ENCODE data around the gene PRAMEF1.
"Not testable (repeated sequence)": the region's sequence is repeated elsewhere in the genome, so short reads cannot be mapped to it uniquely, and the experiment has no call there.

Gene PRAMEF1

GRCh38 chr1:12791097-12791496 lies at the start of gene PRAMEF1:
TSS of gene PRAMEF1 (plus strand) at chr1:12791397. CDS start at chr1:12793228, 1,831 bp downstream.
- not testable (repeated sequence) for DNase-seq (ENCODE audit: low spot score)

GRCh38 chr1:12741946-12742345 lies 49.3 kb upstream of the PRAMEF1 start:
- DNase-seq (ENCODE audit: low spot score): no peak

DNA sequence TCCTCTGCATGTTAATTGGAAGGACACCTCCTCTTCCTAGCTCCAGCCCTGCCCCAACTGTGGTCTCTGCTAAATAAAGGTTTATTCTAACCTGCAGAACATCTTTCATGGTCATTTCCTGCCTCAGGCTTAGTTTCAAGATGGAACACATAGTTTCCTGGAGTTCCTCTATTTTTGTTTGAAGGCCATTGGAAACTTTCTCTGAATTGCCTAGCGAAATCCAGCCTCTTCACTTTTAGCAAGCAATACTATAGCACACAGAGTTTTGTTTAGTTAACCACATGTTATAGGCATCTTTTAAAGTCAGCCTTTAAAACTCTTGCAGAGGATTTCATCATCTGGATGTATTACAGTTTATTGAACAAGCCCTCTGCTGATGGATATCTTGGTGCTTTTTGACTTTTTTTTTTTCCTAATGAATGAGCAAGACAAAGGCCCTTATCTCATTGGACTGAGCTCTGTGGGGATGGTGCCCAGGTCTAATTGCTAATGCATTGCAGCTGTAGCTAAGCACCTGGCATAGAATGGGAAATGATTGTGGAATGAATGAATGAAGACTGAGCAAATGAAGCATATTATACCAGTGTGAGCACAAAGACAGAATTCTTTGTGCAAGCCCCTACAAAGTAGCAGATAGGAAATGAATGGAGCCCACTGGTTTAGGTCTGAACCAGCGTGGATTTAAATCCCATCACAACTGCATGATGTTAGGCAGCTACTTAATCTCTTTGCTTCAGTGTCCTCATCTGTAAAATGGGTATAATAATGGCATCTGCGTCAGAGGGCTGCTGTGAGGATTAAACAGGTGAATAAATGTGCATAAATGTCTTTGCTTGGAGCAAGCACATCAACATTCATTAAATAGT lies 45.8 kb upstream of the PRAMEF1 start:
- DNase-seq (ENCODE audit: low spot score): no peak

- DNase-seq (ENCODE audit: low spot score): no peak
Measured at GRCh38 chr1:12745992-12746323, 45.2 kb upstream of the PRAMEF1 start, which contains the start of gene CFAP107. TSS of gene CFAP107 (plus strand) at chr1:12746200. CDS start at chr1:12746431, 231 bp downstream.

DNA sequence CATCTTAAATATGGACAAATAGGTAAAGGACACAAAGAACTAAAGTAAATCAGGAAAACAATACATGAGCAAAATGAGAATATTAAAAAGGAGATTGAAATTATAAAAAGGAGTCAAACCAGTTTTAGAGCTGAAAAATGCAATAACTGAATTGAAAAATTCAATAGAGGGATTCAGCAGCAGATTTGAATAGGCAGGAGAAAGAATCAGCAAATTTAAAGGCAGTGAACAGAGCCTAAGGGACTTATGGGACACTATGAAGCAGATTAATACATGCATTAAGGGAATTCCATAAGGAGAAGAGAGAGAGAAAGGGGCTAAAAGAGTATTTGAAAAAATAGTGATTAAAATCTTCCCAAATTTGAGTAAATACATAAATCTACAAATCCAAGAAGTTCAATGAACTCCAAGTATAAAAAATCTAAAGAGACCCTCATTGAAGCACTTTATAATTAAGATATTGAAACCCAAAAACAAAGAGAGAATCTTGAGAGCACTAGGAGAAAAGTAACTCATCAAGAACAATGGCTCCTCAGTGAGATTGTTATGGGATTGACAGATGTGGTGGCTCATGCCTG lies 42.3 kb upstream of the PRAMEF1 start:
- no peak for DNase-seq (ENCODE audit: low spot score)

- DNase-seq (ENCODE audit: low spot score): no peak
Measured at GRCh38 chr1:12754738-12755137, 36.5 kb upstream of the PRAMEF1 start.

DNA sequence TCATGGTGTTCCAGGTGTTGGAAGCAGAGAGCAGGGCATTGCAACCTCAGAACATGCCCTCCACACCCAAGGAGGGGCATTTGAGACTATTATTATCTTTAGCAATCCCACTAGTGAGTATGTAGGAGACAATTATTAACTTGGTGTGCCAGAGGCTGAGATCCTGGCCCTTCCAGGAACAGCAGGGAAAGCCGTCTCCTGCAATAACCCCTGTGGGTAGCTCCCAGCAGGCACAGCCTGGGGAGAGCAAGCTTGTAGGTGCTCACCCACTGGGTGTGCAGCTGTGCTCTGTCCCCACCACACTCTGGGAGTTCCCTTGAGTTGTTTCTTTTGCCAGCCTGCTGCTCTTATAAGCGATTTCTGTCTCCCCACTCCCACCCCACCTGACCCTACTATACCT lies 34.9 kb upstream of the PRAMEF1 start:
- DNase-seq (ENCODE audit: low spot score): no peak

DNA sequence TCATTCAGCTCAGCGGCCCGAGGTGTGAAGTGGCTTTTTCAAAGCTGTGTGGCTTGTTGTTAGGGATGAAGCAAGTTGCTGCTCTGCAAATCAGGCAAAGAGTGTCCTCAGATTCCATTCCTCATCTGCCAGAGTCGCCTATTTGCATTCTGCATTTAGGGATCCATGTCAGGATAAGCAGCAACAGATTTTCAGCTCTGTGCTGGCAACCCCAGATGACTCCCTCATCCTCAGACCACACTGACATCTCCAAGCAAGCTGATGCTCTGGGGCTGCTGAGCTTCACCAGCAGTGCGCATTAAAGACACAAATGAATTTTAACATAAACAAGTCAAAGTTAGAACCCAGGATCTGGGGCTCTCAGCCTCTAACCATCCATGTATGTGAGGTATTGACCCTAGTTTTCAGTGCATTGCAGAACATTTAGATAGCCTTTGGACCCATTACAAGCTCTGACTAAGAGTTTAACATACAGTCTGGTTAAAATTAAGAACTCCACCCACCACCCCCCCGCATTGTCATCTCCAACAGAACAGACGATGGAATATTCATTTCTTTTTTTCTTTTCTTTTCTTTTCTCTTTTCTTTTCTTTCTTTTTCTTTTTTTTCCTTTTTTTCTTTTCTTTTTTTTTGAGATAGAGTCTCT lies 34.3 kb upstream of the PRAMEF1 start:
- DNase-seq (ENCODE audit: low spot score): no peak

DNA sequence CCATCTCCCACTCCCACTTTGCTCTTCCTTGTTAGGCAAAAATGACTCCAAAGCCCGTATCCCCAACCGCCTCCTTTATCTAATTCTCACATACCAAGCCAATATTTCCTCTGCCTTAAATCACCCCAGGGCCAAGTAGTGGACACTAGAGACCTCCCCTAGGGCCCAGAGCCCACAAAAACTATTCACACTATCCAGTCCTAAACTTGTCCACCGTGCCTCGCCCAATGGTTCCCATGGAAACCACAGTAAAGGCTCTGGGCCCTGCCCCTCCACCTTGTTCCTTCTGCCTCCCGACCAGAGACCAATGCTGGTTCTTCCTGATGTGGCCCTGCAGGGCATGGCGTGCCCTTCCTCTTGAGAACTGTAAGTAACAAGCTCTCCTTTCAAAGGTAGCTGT lies 33.4 kb upstream of the PRAMEF1 start:
- DNase-seq (ENCODE audit: low spot score): no peak

- no peak for DNase-seq (ENCODE audit: low spot score)
Measured at GRCh38 chr1:12760256-12760795, 30.9 kb upstream of the PRAMEF1 start.

DNA sequence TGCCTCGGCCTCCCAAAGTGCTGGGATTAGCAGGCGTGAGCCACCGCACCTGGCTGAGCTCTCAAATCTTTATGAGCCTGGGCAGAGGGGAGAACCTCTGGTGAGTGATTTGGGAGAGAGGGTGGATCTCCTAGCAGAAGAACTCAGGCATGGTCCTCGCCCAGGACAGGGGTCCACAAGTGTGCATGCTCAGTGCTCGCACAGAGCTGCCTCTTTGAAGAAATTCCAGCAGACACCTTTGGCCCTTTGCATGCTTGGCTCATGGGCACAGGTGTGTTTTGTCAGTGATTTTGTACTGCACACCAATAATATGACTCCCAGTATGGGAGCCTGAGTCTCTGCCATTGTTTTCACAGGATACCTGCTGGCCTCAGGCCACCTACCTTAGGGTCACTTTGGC lies 29.4 kb upstream of the PRAMEF1 start:
- DNase-seq (ENCODE audit: low spot score): no peak

GRCh38 chr1:12762766-12763165 lies 28.4 kb upstream of the PRAMEF1 start:
- DNase-seq (ENCODE audit: low spot score): no peak

- DNase-seq (ENCODE audit: low spot score): no peak
Measured at GRCh38 chr1:12763479-12763878, 27.7 kb upstream of the PRAMEF1 start.

DNA sequence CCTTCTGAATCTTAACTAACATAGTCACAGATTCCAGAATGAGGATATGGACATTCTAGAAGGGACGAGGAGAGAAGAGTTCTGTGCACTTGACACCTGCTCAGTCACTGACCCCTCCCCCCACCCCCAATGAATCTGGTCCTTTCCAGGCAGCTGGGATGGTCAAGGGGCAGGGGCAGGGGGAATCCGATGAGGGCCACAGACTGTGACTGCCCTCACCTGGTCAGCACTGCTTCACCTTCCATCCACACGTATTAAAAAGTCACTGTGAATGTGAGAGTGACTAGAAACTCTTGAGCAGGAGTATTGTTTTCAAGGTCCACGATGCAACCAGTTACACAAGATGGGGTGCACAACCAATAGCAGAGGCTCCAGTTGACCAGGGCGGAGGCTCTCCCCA lies 27.2 kb upstream of the PRAMEF1 start:
- no peak for DNase-seq (ENCODE audit: low spot score)

DNA sequence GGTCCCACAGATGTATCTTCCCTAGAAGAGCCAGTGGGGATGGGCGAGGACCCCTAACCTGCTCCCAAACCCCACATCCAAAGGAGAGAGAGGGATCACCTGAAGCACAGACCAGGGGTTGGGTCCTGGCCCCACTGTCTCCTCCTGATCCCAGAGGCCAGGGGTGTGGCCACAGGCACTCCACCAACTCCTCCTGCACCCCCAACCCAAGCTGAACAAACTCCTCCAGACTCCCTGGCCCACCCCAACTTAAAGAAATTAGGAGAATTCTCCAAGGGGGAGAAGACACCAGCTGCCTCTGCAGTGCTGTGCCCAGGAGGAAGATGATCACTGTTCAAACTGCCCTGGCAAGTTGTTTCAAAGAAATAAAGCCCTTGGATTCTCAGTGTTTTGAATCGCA lies 22.2 kb upstream of the PRAMEF1 start:
- no peak for DNase-seq (ENCODE audit: low spot score)

GRCh38 chr1:12769976-12770505 lies 21.2 kb upstream of the PRAMEF1 start:
- DNase-seq (ENCODE audit: low spot score): no peak

DNA sequence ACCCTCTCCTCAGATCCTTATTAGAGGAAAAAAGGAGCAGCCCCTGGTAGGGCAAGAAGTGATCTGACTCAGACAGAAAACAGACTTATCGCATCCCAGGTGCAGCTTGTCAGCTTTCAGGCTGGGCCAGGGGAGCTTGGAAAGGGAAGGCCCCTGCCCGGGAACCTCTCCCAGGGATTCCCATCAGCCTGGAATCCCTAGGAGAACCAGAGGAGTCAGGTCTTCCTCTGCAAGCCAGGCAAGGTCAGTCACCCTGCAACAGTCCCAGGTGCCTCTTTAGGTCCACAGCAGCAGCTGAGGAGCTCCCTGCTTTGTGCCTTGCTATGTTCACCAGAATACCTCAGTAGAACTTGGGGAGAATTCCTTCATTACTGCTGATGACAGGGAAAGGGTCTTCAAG lies 20.6 kb upstream of the PRAMEF1 start:
- DNase-seq (ENCODE audit: low spot score): no peak

GRCh38 chr1:12771186-12771585 lies 20.0 kb upstream of the PRAMEF1 start:
- no peak for DNase-seq (ENCODE audit: low spot score)

GRCh38 chr1:12772520-12772919 lies 18.7 kb upstream of the PRAMEF1 start:
- DNase-seq (ENCODE audit: low spot score): no peak

GRCh38 chr1:12773438-12773837 lies 17.8 kb upstream of the PRAMEF1 start, which contains the start of gene PRAMEF12:
TSS of gene PRAMEF12 (plus strand) at chr1:12773738. CDS start at chr1:12774868, 1,130 bp downstream.
- no peak for DNase-seq (ENCODE audit: low spot score)

DNA sequence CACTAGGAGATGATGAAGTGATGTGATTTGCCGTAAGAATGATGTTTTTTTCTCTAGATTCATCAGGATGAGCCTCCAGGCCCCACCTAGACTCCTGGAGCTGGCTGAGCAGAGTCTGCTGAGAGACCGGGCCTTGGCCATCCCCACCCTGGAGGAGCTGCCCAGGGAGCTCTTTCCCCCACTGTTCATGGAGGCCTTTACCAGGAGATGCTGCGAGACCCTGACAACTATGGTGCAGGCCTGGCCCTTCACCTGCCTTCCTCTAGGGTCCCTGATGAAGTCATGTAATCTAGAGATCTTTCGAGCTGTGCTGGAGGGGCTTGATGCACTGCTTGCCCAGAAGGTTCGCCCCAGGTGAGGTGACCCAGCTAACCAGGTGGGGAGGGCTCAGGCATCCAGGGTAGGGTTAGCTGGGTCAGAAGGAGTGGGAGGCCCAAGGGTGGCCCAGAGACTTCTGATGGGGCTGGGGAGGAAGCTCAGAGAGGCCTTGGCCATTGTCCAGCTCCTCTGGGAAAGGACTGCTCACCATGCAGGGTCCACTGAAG lies 16.3 kb upstream of the PRAMEF1 start:
- DNase-seq (ENCODE audit: low spot score): no peak

GRCh38 chr1:12775443-12775842 lies 15.8 kb upstream of the PRAMEF1 start:
- no peak for DNase-seq (ENCODE audit: low spot score)
